HEK293 (cell line): ENCODE results near the gene CACNG4.

ENCODE experiments used
- CTCF ChIA-PET: fragments of 350-600 bp; formaldehyde crosslinking; extraction: SDS; loops from one replicate; lab custom pipeline; 2021; ENCODE audit warnings: antibody characterized with exemption; lab: Yijun Ruan, JAX
- POLR2A ChIA-PET: fragments of 300-600 bp; formaldehyde crosslinking; extraction: SDS; loops from one replicate; lab custom pipeline; 2020; ENCODE audit warnings: antibody characterized with exemption, inconsistent platforms; lab: Yijun Ruan, JAX
- H3K27ac ChIP-seq: fragments of 200-500 bp; sonication (Bioruptor generic); 2 replicates; pipeline ENCODE4 v1.5.1; 2014; ENCODE audit warnings: low read depth, low read length, control low read depth, inconsistent platforms; ENCODE audit errors: extremely low read depth
- H3K36me3 ChIP-seq, 2 experiments: fragments of 200-500 bp in 1 of 2; sonication (Bioruptor generic) in 1 of 2; 1 replicate in 1 of 2; 2 replicates in 1 of 2; pipeline ENCODE4 v1.5.1; 2014 to 2017; ENCODE audit warnings: inconsistent platforms in 2 of 2, low read length in 2 of 2; ENCODE audit not compliant: control insufficient read depth in 2 of 2, insufficient read depth in 1 of 2
- H3K4me1 ChIP-seq: fragments of 200-500 bp; sonication (Bioruptor generic); 2 replicates; pipeline ENCODE4 v1.5.1; 2014; ENCODE audit warnings: mild to moderate bottlenecking, low read length, inconsistent platforms; ENCODE audit not compliant: control insufficient read depth, insufficient read depth
- H3K4me3 ChIP-seq: 2 replicates; pipeline ENCODE4 v1.5.1; 2011; ENCODE audit warnings: low read depth, mild to moderate bottlenecking, control low read depth, low read length, moderate library complexity
- H3K9me3 ChIP-seq: fragments of 200-500 bp; sonication (Bioruptor generic); 2 replicates; pipeline ENCODE4 v1.5.1; 2014; ENCODE audit warnings: low read depth, low read length, inconsistent platforms; ENCODE audit not compliant: control insufficient read depth, insufficient read depth
- BCL6B ChIP-seq: fragments of 450-650 bp; formaldehyde crosslinking; IDR thresholded peaks from 2 replicates; pipeline ENCODE4 v1.5.1; 2017; ENCODE audit warnings: missing biosample characterization, missing genetic modification characterization
- KLF10 ChIP-seq: fragments of 450-650 bp; IDR thresholded peaks from 2 replicates; pipeline ENCODE4 v1.5.1; 2018; ENCODE audit warnings: missing biosample characterization, mild to moderate bottlenecking, missing genetic modification characterization
- PRDM1 ChIP-seq: fragments of 450-650 bp; formaldehyde crosslinking; IDR thresholded peaks from 2 replicates; pipeline ENCODE4; 2016; ENCODE audit warnings: missing biosample characterization, missing genetic modification characterization
- TSHZ1 ChIP-seq: fragments of 450-650 bp; formaldehyde crosslinking; IDR thresholded peaks from 2 replicates; pipeline ENCODE4 v1.5.1; 2016; ENCODE audit warnings: missing biosample characterization, missing genetic modification characterization, borderline replicate concordance
- ZBTB6 ChIP-seq: fragments of 450-650 bp; formaldehyde crosslinking; IDR thresholded peaks from 2 replicates; pipeline ENCODE4 v1.5.1; 2017; ENCODE audit warnings: missing biosample characterization, missing genetic modification characterization
- ZFHX2 ChIP-seq: fragments of 450-650 bp; formaldehyde crosslinking; conservative IDR thresholded peaks from 2 replicates; pipeline ENCODE4 v1.5.1; 2016; ENCODE audit warnings: missing biosample characterization, missing genetic modification characterization
- ZNF366 ChIP-seq: fragments of 450-650 bp; formaldehyde crosslinking; conservative IDR thresholded peaks from 2 replicates; pipeline ENCODE4 v1.5.1; 2016; ENCODE audit warnings: missing biosample characterization, missing genetic modification characterization
- ZNF518A ChIP-seq: fragments of 450-650 bp; formaldehyde crosslinking; conservative IDR thresholded peaks from 2 replicates; pipeline ENCODE4 v1.5.1; 2016; ENCODE audit warnings: low read depth, missing biosample characterization, missing genetic modification characterization

Gene CACNG4

GRCh38 chr17:66950325-66950724 is 14.2 kb upstream of the CACNG4 start:
- H3K4me3 ChIP-seq = no peak overlapping the region
- no peak overlapping the region for H3K27ac ChIP-seq
- no peak for TF ChIP-seq TSHZ1 (tag by site-specific recombination)
- peaks cover 2% of the 10 kb centered on the region; the same call in 1 of the 2 replicates for H3K4me1 ChIP-seq
- ChIA-PET POLR2A (no interaction called here), CTCF (interaction anchor here (0.6 to 0.7 kb wide), 2 partner anchors 207 to 864 kb away, joined by 4 to 5 read pairs; no protein-coding TSS in a partner anchor)
- no peaks in the 10 kb centered on the region for H3K9me3 ChIP-seq
- no peaks in the 10 kb centered on the region for H3K36me3 ChIP-seq

- ChIA-PET CTCF (interaction anchor here (0.6 kb wide), 2 partner anchors 11 to 15 kb away, joined by 3 read pairs; no protein-coding TSS in a partner anchor), POLR2A (interaction anchor here (1.1 kb wide), 1 partner anchor 11 kb away, joined by 3 read pairs; no protein-coding TSS in a partner anchor)
- peaks cover 2% of the 10 kb centered on the region; the same call in 1 of the 2 replicates for H3K4me1 ChIP-seq
- H3K36me3 ChIP-seq = no peaks in the 10 kb centered on the region
- no peaks in the 10 kb centered on the region for H3K9me3 ChIP-seq
- TF ChIP-seq BCL6B (tag by site-specific recombination) (no peak), ZFHX2 (tag by site-specific recombination) (0 out of 2 replicates have a peak, but pooled peaks have one; percentile 13)
- H3K27ac ChIP-seq = no peak overlapping the region
- H3K4me3 ChIP-seq = no peak overlapping the region
These were observed 13.5 kb upstream of the CACNG4 start for GRCh38 chr17:66950886-66951604.

GRCh38 chr17:66951605-66951953 is 12.9 kb upstream of the CACNG4 start:
- H3K36me3 ChIP-seq = no peaks in the 10 kb centered on the region
- H3K4me3 ChIP-seq = no peak overlapping the region
- POLR2A ChIA-PET = interaction anchor here (1.1 to 1.5 kb wide), 2 partner anchors 11 to 13 kb away, joined by 3 to 5 read pairs; partner anchors contain the start of gene CACNG4
- CTCF ChIA-PET = interaction anchor here (0.6 kb wide), 2 partner anchors 11 to 15 kb away, joined by 3 read pairs; no protein-coding TSS in a partner anchor
- H3K4me1 ChIP-seq = peaks cover 2% of the 10 kb centered on the region; the same call in 1 of the 2 replicates
- no peak overlapping the region for H3K27ac ChIP-seq
- no peaks in the 10 kb centered on the region for H3K9me3 ChIP-seq
- no peak for TF ChIP-seq ZBTB6 (tag by site-specific recombination)
- peak; percentile 61 for TF ChIP-seq ZNF366 (tag by site-specific recombination)
- peak; percentile 64; the same call in 1 of the 2 replicates for TF ChIP-seq PRDM1 (tag by site-specific recombination)
- no peak for TF ChIP-seq KLF10 (tag by site-specific recombination)
- TF ChIP-seq ZNF518A (tag by site-specific recombination) = no peak
- TF ChIP-seq, all 188 proteins: peak for 2
